HG02870 (cell line): ENCODE results near the gene WDR31.

Experiments
- ATAC-seq: cut with Tn5 transposase; IDR thresholded peaks from one replicate; pipeline ENCODE4 v1.9.1; 2021; ENCODE audit warnings: mild to moderate bottlenecking, moderate library complexity; ENCODE audit not compliant: unreplicated experiment

Gene WDR31

DNA sequence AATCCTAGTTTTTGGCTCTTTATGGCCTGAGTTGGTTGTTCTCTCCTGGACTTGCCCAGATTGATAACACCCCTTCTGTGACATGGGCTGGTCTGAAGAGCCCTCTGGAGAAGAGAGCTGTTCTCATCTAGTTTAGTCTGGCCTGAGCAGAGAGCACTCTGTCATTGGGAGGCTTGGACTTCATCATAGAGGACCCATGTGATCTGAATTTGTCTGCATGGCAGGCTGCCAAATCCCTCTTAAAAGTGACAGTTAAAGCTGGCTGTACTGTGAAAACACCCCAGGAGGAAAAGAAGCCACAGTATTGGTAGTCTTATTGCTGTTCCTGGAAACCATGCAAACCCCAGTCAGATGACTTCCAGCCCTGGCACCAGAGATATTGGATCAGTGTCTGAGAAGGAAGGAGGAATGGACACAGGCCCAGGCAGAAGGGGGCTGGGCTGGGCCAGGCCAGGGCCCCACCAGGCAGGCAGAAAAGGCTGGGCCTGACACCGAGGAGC, 3.7 kb upstream of the WDR31 start:
- ATAC-seq: no peak

GRCh38 chr9:113341712-113342410, 1.8 kb upstream of the WDR31 start:
- ATAC-seq: no peak

GRCh38 chr9:113337714-113338113, 2.4 kb downstream of the WDR31 start:
- no peak for ATAC-seq

- ATAC-seq: no peak
Measured at GRCh38 chr9:113331780-113332179, 8.3 kb downstream of the WDR31 start.

DNA sequence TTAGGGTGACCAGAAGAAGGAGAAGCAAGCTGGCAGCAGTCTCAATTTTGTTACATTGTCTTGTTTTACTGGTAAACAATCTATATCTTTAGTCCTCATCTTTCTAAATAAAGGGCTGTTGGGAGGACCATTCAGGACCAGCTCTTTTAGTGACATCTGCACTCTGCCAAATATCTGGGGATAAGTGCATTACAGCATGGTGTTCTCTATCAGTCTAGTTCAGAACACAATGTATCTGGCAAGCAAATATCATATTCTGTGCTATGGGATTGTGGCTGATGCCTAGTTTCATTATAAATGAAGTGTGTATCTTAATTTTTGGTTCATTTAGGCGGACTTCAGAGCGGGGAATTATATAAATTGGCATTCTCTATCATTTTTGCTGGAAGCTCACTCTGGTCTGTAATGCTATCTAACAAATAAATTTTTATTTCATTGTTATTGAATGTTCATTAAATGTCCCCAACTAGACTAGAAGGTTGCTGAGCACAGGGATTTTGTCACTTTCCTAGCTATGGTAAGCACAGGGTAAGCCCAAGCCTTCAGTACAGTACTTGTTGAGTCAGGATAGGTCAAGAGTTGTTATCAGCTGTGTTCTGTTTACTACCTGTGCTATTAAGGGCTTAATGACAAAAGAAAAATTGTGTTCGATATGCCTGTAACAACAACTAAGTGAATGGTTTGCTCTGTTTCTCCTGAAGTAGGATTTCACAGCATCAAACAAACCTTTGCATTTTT, 11.9 kb downstream of the WDR31 start:
- ATAC-seq: no peak

DNA sequence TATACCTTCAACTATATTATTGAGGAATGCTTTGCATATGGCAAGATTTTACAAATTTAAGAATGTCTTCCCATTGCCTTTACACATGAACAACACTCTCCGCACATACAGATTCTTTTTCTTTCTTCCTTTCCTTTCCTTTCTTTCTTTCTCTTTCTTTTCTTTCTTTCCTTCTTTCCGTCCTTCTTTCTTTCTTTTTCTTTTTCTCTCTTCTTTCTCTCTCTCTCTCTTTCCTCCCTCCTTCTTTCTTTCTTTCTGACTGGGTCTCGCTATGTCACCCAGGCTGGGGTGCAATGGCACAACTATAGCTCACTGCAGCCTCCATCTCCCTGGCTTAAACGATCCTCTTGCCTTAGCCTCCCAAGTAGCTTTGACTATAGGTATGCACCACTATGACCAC, 13.8 kb downstream of the WDR31 start:
- no peak for ATAC-seq

DNA sequence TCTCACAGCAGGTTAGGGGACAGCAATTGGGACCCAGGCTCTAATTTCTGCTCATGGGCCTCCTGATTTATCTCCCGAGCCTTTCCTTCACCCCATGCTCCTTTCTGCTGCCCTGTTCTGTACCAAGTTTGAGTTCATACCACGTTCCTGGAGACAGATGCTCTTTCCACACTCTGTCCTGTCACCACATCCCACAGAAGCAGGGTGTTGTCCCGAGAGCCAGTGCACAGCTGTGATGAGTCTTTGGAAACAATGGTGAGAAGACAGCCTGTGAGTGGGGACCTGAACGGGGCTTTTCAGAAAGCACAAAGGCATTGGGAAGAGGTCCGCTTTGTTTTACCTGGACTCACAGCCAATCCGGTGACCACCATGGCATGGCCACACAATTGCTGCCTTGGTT, 17.4 kb downstream of the WDR31 start:
- no peak for ATAC-seq

DNA sequence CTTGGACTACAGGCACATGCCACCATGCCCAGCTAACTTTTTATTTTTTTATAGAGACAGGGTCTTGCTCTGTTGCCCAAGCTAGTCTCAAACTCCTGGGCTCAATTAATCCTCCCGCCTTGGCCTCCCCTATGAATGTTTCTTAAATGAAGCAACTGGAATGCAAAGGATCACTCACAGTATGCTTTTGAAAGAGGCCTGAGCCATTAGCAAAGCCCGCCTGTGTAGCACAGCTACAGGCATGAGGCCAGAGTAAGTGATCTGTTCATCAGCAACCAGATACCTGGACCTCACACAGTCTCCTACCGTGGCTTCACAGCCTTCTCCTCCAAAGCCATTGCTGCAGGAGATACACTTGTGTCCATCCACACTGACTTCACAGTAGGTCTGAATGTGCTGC, 20.0 kb downstream of the WDR31 start:
- no peak for ATAC-seq

DNA sequence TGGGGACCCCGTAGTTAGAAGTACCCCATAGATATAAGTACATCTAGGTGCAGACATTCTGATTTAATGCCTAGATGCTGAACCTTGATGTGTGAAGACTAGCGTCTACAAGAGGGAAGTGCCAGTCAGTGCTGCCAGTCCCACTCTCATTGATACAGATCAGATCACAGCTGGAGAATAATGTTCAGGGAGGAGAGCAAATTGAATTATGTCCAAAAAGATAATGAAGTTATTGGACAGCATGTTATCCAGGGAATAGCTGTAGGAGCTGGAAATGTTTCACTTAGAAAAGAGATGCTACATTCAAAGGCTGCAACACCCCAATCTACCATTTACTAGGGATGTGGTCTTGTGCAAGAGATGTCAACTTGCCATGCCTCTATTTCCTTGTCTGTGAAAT, 21.0 kb downstream of the WDR31 start:
- ATAC-seq: no peak

DNA sequence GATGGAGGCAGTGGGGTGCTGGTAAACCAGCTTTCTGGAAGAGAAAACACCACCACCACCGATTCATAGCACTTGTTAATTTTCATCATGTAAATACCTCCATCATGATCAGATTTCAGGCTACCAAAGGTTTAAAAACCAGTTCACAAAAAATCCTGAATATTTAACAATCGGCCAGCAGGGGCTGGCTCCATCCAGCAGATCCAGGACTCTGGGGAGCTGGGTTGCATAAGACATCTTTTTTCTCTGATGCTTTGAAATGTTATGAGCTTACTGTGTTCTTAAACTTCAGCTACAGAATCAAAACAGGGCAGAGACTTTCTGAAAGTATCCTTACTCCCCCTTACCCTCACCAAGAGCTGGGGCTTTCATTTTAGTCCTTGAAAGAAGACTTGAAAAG, 22.3 kb downstream of the WDR31 start:
- no peak for ATAC-seq

- ATAC-seq: no peak
Measured at GRCh38 chr9:113316030-113316429, 24.0 kb downstream of the WDR31 start.

DNA sequence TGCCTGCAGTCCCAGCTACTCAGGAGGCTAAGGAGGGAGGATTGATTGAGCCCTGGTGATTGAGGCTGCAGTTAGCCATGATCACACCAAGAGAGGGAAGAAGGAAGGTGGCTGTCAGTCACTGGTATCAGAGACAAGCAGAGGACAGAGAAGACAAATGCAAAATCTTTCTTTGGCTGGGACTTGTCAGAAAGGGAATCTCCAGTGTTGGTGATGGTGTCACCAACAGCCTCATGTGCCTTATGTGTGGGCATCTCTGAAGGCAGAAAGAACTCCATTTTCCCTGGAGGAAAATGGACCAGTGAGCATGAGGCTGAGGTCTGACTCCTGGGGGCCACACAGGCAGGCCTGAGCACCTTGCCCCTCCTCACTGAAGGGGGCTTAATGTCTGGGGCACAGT, 24.8 kb downstream of the WDR31 start:
- ATAC-seq: no peak

- no peak for ATAC-seq
Measured at GRCh38 chr9:113313261-113313660, 26.8 kb downstream of the WDR31 start.

DNA sequence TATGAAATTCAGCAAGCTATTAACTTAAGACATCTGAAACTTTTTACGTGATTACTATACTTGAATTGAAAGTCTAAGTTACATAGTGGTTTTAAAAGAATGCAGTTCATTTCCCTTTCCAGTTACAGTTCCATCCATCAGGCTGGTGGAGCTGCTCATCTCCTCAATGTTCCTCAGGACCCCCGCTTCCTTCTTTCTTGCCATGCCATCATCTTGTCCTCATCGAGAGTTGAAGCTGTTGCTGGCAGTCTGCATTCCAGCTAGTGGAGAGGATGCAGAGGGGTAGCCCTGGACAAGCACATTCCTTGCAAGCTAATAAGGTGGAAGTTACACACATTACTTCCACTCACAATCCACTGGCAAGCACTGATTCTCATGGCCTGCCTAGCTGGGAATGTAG, 28.1 kb downstream of the WDR31 start:
- ATAC-seq: no peak

DNA sequence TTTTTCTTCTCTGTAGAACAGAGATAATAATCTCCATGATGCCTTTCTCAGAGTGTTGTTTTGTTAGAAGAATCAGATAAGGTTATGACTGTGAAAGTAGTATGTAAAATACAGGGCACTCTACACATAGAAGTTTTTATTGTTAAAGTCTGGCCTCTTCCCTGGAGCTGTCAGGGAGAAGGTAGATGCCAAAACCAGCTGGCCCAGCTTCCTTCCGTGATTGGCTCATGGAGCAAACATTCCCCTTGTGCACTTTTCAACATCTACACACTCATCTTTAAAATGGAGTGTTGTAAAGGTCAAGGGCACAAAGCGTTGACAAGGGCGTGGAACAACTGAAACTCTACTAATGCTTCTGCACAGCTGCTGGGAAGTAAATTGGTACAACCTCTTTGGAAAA, 29.5 kb downstream of the WDR31 start:
- no peak for ATAC-seq

GRCh38 chr9:113309204-113309813, 30.8 kb downstream of the WDR31 start:
- ATAC-seq: no peak

DNA sequence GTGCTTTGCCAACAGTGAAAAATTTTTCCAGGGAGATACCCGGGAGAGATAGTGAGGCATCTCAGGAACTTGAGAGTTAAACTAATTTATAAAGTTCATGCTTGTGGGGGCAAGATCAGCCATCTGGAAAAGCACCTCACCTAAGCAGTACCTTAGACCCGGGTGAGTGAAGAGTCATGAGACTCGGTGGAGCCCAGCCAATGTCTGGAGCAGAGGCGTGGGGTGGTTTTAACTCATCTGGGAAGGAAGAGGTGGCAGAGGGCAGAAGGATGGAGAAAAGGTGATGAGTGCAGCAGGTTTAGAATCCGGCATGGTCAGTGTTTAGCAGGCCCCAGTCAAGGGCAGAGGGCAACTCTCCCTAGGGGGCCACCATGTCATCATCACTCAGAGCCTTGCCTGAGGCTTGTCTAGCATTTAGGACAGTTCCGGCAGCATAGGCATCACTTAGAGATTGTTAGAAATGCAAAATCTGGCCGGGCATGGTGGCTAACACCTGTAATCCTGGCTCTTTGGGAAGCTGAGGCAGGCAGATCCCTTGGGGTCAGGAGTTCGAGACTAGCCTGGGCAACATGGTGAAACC, 32.6 kb downstream of the WDR31 start:
- ATAC-seq: no peak

GRCh38 chr9:113306566-113306965, 33.5 kb downstream of the WDR31 start:
- ATAC-seq: no peak

DNA sequence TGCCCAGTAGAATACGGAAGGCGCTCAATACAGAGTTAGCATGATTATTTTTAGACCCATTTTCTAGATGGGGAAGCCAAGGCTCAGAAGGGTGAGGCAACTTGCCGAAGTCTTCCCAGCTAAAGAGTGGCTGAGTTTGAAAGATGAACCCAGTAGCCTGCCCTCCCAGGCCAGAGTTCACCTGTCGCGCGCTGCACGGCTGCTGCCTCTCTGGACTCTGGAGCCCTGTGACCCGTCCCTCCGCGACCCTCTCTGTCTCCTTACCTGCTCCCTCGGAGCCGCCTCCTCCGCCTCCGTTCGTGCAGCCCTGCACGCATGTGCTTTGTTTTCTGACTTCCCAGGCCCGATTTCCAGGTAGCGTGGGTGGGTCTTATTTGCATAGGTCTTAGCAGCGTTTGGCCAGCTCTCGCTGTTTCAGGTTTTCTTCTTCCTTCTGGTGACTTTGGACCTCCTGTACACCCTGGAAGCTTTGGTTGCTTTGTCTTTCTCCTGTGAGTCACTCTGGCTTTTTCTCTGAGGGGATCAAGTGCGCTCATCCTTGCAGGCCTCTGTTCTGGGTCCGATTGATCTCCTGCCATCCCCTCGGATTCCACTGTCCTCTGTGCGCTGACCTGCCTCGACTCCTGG, 37.2 kb downstream of the WDR31 start, which contains the start of gene RNF183:
Gene RNF183, minus strand, starts transcription at position 585 of the 627 bp plus-strand sequence. CDS start 5,192 bp downstream, outside the sequence.
- ATAC-seq: no peak

DNA sequence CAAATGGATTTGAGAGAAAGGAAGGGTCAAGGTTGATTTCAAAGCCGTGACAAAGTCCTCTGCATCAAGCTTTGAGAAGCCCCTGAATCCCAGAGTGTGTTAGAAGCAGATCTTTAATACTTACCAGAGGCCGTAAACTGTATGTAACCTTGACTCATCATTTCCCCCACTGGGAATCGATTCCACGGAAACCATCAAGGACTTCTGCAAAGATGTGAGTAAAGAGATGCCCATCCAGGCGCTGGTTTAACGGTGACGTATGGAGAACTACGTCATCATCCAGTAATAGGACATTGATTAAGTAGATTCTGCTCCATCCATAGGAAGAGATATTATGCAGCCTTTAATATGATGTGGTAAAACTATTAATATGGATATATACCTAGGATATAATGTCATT, 38.5 kb downstream of the WDR31 start:
- no peak for ATAC-seq

- no peak for ATAC-seq
Measured at GRCh38 chr9:113299800-113300292, 40.2 kb downstream of the WDR31 start.
